NCI-H1694 treated with DMSO at 0.1 percent for 48 hours (cell line): Measurements from ENCODE around the gene C1orf185.
"Not testable (repeated sequence)": the region's sequence is repeated elsewhere in the genome, so short reads cannot be mapped to it uniquely, and the experiment has no call there.

ENCODE experiments used
- DNase-seq: peaks from one replicate; lab custom pipeline; 2025; lab: John Stamatoyannopoulos, UW

Gene C1orf185

DNA sequence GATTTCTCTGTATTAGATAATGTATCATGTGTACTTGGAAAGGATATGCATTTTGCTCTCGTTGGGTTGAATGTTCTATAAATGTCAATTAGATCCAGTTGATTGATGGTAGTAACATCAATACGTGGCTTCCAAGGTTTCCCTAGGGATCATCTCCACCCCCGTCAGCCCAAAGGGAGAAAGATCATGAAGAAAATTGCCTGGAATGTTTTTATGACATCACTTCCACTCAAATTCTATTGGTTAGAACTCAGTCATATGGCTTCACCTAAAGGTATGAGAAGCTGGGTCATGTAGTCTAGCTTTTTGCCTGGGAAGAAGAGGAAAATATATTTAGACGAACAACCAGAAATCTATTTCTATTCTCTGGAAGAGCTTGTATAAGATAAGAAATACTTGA, at the start of gene C1orf185:
Gene C1orf185 (plus strand): TSS at position 253 of the 400 bp plus-strand sequence. CDS start 6 bp downstream, at position 259.
- DNase-seq, result no peak

- no peak for DNase-seq
Measured at GRCh38 chr1:51058858-51059257, 43.2 kb upstream of the C1orf185 start.

DNA sequence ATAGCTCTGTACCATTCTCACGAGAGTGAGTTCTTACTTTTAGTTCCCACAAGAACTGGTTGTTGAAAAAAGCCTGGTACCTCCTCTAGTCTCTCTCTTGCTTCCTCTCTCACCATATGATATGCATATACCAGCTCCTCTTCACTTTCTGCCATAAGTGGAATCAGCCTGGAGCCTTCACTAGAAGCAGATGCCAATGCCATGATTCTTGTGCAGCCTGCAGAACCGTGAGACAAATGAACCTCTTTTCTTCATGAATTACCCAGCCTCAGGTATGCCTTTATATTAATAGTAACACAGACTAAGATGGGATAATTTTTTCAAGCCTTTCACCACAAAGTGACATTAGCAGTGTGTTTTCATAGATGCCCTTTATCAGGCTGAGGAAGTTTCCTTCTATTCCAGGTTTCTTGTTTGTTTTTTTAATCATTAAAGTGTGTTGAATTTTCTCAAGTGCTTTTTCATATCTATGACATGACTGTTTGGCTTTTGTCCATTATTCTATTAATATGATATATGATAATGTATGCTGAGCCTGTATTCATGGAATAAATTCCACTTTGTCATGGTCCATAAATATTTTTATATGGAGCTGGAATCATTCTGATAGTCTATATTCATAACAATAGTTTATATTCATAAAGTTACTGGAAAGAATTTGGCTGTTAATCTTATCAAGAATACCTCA, 40.7 kb upstream of the C1orf185 start:
- no peak for DNase-seq

GRCh38 chr1:51063121-51063520, 38.9 kb upstream of the C1orf185 start:
- no peak for DNase-seq

DNA sequence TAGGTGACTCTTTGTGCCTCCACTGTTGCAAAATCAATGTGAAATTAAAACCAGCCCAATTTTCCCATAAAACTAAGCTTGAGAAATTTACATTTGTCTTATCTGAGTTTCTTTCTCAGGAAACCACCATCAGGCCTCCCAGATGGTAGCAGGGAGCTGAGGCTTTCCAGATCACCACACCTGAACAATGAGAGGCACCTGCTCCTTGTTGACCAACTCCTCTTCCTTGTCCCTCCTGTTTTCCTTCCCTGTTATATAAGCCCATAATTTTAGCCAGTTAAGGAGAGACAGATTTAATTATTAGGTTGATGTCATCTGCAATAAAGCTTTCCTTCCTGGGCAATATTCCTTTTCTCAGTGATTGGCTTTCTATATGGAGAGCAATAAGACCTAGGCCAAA, 32.0 kb upstream of the C1orf185 start:
- DNase-seq, result no peak

GRCh38 chr1:51070640-51071039, 31.4 kb upstream of the C1orf185 start:
- peak; percentile 8 for DNase-seq

GRCh38 chr1:51071291-51072042, 30.6 kb upstream of the C1orf185 start:
- DNase-seq, result no peak

DNA sequence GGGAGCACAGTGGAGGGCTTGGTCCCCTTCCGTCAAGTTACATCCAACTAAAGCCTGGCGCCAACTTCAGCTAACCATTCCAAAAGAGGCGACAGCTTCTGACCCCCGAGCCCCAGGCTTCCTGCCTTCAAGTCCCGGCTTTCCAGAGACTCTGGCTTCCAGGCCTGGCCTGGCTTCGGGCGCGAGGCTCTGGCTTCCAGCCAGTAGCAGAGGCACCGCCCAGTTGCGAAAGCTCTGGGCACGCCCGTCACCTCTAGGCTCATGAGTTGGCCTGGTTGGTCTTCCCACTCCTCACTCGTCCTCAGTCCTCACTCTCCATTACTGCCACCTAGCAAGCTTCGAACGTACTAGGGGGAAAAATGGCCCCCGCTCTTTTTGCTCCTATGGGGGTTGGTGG, 30.0 kb upstream of the C1orf185 start:
- no peak for DNase-seq

DNA sequence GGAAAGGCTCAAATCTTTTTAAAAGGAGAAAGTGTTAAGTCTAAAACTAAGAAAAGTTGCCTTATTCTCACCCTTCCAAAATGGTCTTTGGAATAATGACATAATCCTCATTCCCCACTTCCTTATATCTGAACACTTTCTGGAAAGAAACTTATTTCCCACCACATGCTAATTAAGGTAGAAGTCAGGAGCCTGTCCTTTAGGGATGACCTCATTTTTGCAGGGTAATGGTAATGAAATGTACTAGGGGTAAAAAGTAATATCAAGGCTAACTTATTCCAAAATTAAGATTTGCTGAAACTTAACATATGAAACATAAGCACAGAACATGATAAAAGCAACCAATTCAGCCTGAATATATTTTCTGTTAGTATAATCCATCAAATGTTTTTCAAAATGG, 29.4 kb upstream of the C1orf185 start:
- DNase-seq, result no peak

GRCh38 chr1:51073456-51073855, 28.6 kb upstream of the C1orf185 start:
- no peak for DNase-seq

- DNase-seq, result no peak
Measured at GRCh38 chr1:51086496-51087271, 15.3 kb upstream of the C1orf185 start.

DNA sequence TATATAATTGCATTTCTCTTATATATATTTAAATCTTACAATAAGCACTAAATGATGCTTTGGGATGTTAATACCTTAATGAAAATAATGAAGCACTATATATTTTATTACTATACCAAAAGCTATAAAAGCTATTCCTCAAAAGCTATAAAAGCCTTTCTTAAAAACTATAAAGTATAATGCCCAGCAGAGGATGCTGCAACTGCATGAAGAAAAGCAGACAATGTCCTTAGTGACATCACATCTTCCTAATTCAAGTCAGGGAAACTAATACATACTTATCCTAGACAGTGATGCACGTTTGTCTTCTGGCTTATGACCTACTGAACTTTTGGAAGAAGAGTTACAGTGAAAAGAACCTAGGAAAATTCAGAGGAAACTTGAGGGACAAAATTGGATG, 13.6 kb upstream of the C1orf185 start:
- DNase-seq, result no peak

DNA sequence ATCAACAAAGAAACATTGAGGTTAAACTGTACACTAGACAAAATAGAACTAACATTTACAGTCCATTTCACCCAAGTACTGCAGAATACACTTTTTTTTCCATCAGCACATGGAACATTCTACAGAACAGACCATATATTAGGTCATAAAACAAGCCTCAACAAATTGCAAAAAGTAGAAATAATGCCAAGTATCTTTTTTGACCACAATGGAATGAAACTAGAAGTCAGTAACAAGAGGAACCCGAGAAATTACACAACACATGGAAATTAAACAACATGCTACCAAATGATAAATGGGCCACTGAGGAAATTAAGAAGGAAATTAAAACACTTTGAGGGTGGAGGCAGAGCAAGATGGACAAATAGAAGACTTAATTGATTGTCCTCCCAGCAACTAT, 8.4 kb upstream of the C1orf185 start:
- no peak for DNase-seq

DNA sequence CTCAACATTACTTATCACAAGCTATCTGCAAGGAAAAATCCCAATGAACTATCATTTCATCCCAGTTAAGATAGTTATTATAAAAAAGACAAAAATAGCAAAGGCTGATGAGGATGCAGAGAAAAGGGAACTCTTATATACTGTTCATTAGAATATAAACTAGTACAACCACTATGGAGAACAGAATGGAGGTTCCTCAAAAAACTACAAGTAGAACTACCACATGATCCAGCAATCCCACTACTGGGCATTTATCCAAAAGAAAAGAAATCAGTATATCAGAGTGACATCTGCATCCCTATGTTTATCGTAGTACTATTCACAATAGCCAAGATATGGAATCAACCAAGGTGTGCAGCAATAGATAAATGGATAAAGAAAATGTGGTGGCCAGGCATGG, 4.9 kb upstream of the C1orf185 start:
- no peak for DNase-seq

GRCh38 chr1:51100264-51100880, 1.7 kb upstream of the C1orf185 start:
- DNase-seq, result no peak

- no peak for DNase-seq
Measured at GRCh38 chr1:51114137-51114536, 12.1 kb downstream of the C1orf185 start.

DNA sequence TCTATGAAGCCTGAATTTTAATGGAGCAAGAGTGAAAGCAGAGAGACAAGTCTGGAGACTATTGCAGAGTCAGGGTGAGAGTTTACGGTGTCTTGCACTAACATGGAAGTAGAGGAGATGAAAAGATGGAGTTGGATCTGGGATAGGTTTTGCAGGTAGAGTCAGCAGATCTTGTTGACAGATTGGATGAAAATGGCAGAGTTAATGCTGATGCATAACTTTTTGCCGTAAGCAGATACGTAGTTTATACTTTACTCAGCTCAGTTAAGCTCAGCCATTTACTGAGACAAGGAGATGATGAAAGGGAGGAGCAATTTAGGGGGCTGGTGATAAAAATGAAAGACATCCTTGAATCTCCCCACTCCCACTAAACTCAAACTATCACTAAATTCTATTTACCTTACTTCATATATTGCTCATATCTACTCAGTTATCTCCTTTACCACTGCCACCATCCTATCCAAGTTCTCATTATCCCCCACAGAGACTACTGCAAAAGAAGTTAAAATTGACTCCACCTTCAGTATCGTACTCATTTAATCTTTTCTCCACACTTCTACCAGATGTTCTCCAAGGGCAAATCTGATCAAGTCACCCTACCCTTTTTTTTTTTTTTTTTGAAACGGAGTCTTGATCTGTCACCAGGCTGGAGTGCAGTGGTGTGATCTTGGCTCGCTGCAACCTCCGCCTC, 13.8 kb downstream of the C1orf185 start:
- no peak for DNase-seq

- no peak for DNase-seq
Measured at GRCh38 chr1:51119331-51119730, 17.3 kb downstream of the C1orf185 start.

GRCh38 chr1:51120629-51121028, 18.6 kb downstream of the C1orf185 start:
- DNase-seq, result no peak

- DNase-seq, result not testable (repeated sequence)
Measured at GRCh38 chr1:51127152-51127551, 25.1 kb downstream of the C1orf185 start.

GRCh38 chr1:51131185-51131584, 29.2 kb downstream of the C1orf185 start:
- no peak for DNase-seq

DNA sequence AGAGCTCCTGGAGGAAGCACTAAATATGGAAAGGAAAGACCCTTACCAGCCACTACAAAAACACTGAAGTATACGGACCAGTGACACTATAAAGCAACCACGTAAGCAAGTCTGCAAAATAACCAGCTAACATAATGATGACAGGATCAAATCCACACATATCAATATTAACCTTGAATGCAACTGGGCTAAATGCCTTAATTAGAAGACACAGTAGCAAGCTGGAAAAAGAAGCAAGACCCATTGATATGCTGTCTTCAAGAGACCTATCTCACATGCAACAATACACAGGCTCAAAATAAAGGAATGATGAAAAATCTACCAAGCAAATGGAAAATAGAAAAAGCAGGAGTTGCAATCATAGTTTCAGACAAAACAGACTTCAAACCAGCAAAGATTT, 31.0 kb downstream of the C1orf185 start:
- DNase-seq, result no peak
